GM18502 (cell line): ENCODE results near the gene TRIM13.
"Not testable (repeated sequence)": the region's sequence is repeated elsewhere in the genome, so short reads cannot be mapped to it uniquely, and the experiment has no call there.

Experiments used
- ATAC-seq: cut with Tn5 transposase; IDR thresholded peaks from one replicate; pipeline ENCODE4 v1.9.1; 2021; ENCODE audit warnings: mild to moderate bottlenecking; ENCODE audit not compliant: unreplicated experiment, poor library complexity

TRIM13 gene

DNA sequence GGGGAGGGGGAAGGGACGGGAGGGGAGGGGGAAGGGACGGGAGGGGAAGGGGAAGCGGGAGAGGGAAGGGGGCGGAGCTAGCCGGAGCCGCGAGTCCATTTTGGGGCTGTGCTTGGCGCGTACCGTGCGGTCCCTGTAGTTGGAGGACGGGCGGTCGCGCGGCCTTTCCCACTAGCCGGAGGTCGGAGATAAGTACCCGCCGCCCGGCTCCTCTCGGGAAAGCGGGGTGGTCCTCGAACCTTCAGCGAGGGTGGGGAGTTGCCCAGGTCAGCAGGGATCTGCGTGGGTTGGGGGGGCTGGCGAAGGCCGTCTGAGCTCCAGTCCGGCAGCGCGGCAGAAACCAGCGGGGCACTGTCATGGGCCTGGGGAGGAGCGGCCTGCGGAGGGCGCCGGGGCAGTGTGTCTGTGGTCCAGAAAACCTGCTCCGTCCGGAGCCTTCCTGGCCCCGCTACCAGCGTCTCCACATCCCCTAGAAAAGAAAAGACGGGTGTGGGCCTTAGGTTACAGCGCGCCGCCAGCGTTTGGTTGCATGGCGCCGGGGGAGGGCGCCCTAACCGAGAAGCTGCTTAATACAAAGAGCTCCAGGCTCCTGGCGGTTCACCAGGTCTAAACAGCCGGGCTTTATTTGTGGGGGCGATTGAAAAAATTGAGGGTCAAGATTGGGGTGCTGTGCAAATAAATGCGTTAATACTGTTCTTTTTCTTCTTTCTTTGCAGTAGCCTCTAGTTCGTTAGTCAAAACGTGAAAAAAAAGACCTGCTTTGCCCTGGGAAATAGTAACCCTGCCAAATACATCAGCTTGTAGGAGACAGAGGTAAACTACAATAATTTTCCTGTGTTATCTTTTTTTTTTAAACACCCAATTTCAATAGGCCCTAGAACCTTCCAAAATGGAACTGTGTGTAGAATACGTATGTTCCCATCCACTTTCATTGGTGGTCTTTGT lies at the start of gene TRIM13:
Gene TRIM13 (plus strand): TSS at position 92 of the 945 bp plus-strand sequence. CDS start 14,899 bp downstream, outside the sequence.
- peak; percentile 69 for ATAC-seq

- ATAC-seq = not testable (repeated sequence)
These were observed 48.0 kb upstream of the TRIM13 start for GRCh38 chr13:49948777-49949270.

GRCh38 chr13:49951754-49952535 lies 44.9 kb upstream of the TRIM13 start:
- no peak for ATAC-seq

DNA sequence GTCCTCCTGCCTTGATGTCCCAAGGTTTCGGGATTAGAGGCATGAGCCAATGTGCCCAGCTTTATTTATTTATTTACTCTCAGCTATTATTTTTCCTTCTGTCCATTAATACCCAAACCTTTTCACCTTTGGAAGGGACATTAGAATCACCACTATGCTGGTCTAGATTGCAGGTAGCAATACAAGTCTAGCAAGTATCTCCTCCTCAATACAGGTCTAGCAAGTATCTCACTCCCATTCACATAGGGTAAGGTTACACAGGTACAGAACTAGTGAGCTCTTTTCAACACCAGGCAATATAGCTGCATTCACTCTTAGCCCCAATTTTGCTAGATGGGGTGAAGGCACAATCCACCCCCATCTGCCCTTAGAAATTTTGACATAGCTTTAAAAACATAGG lies 43.3 kb upstream of the TRIM13 start:
- ATAC-seq = no peak

- ATAC-seq = no peak
These were observed 42.0 kb upstream of the TRIM13 start for GRCh38 chr13:49954674-49955455.

DNA sequence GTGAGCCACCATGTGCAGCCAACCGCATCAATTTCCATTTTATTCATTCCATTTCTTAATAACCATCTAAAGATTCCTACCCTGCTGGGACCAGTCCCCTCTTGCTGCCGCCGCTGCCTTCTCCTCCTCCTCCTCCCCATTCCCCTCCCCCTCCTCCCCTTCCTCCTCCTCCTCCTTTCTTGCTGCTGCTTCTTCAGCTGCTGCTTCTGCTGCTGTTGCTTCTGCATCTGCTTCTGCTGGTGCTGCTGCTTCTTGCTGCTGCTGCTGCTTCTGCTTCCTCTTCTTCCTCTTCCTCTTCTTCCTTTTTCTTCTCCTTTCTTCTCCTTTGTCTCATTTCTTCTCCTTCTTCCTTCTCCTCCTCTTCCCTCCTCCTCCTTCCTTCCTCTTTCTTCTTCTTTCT lies 40.7 kb upstream of the TRIM13 start:
- ATAC-seq = no peak

DNA sequence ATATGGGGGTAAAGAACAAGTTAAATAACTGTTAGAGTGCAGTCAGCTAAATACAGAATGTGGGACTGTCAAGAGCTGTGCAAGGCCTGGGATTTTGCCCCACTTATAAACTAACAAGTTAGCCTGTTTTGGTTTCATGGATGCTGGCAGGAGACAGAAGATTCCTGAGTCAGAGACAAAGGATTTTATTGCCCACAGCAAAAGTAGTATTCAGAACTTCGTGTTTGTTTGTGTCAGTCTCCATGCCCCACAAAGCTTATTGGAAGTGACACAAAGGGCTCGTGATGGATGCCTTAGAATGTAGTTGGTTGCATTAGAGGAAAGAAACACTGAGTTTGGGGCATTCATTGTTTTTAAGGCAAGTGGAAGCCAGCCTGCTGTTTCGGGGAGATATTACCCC lies 38.5 kb upstream of the TRIM13 start:
- ATAC-seq = no peak

- ATAC-seq = no peak
These were observed 29.4 kb upstream of the TRIM13 start for GRCh38 chr13:49967456-49967855.

GRCh38 chr13:49972709-49973108 lies 24.1 kb upstream of the TRIM13 start:
- no peak for ATAC-seq

DNA sequence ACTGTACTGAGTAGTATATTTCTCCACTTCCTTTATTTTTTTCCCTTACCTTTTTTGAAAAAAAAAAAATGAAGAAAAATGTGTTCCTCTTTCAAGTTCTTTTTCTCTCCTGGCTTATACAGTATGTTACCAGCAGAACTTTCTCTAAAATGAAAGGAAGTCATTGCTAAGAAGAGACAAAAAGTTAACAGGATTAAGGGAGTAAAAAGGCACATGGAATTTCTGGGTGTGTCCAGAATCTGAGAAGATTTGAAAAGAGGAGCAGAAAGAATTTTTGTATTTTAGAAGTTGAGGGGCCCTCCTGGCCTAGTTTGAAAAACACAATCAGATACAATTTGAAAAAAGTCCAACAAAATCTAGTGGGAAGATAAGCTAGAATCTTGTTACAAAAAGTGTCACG lies 21.0 kb upstream of the TRIM13 start:
- ATAC-seq = no peak

DNA sequence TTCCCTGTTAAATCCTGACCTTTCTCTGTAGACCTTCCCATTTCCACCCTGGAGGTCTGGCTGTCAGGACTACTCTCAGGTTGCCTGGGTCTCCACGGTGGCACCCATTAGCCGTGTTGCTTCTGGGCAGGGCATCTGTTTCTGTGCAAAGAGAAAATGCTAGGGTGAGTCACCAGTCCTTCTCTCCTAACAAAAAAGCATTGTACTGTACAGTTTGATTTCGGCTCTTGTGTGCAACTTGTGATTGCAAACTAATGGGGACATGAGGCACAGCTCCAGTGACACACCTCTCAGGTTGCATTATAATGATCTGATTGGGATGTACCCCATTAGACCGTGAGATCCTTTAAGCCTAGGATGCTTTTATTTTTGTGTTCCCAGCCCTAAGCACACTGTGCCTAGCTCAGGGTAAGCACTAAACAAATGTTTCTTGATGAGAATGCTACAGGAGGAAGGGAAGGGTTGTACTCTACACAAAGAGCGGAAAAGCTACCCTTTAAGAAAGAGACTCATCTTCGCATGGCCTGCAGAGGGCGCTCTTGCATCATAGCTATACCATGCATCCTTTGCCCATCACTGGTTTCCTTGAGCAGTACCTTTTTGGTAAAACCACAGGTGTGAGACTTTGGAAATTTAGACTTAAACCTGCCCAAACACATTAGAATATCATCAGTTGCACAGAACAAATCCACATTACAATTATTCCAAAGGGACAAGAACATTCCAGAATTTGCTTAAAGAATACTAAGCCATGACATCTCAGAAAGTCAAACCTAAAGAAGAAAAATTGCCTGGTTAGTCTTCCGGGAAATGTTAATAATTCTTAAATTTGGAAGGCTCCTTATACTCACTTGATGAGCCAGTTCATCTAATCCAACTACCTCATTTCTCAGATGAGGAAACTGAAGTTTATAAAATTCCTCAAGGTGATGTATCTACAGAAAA lies 20.3 kb upstream of the TRIM13 start:
- peak; percentile 61 for ATAC-seq

GRCh38 chr13:49977992-49978391 lies 18.9 kb upstream of the TRIM13 start:
- no peak for ATAC-seq

- ATAC-seq = no peak
These were observed 16.6 kb upstream of the TRIM13 start for GRCh38 chr13:49980266-49980665.

- ATAC-seq = no peak
These were observed 11.7 kb upstream of the TRIM13 start for GRCh38 chr13:49985129-49985528.

DNA sequence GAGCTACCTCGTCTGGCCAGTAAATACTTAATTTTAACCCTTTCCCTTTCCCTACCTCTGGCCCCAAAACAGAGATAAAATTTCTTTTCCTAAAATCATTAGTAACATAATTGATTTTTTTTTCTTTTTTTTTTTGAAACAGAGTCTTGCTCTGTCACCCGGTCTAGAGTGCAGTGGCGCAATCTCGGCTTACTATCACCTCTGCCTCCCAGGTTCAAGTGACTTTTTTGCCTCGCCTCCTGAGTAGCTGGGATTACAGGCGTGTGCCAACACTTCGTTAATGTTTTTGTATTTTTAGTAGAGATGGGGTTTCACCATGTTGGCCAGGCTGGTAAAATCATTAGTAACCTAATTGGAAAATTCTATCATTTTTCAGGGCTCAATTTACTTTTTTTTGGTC lies 10.4 kb upstream of the TRIM13 start:
- no peak for ATAC-seq

GRCh38 chr13:49990612-49991011 lies 6.2 kb upstream of the TRIM13 start:
- ATAC-seq = not testable (repeated sequence)

GRCh38 chr13:49993111-49993510 lies 3.7 kb upstream of the TRIM13 start:
- ATAC-seq = no peak

- ATAC-seq = no peak
These were observed 3.2 kb upstream of the TRIM13 start for GRCh38 chr13:49993666-49994065.

DNA sequence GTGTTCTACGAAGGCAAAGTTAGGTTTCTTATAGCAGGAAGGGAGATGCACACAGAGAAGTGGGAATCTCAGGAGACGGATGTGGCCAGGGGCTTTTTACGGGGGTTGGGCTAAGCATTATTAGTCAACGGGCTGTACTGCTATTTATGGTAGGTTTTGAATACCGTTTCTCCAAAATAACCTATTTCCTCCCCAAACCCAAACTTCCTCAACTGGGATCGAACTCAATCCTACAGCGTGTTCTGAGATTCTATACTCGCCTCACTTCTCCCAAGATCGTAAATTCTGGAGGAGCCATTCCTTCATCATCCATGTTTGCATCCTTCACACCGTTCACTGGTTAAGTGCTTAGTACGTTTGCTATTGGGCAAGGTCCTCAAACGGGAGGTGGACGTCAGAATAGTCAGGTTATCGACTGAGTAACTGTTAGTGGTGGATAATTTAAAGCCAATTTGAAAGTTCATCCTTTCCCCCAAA lies 1.2 kb upstream of the TRIM13 start:
- ATAC-seq = no peak
